Measurements from ENCODE around the gene OR52B4. TPM values are rescaled to one million over a fixed set of nuclear protein-coding genes. Genes with fewer than 3 reads are reported as not detected.

The OR52B4 gene
- total and polyA plus RNA-seq, 8 donors, result not detected

GRCh38 chr11:4393209-4393857 lies 25.1 kb upstream of the OR52B4 start, which contains the start of gene TRIM21:
TSS of gene TRIM21 (minus strand) at chr11:4393702. CDS start at chr11:4390409, 3,293 bp downstream.
- WGBS, 5 donors, result 0 to 1% (median 0%) methylated on average over 11 to 13 of the region's 13 CpGs
- peak within 1 kb of the TSS; percentile 73 to 96 (median 85) for H3K27ac ChIP-seq
- H3K9me3 ChIP-seq, result peaks cover 0 to under 1% (median 0%) of the 10 kb centered on the region in 4 donors
- TF ChIP-seq EP300 (IDR thresholded peaks at IDR 0.05) (no peak), POLR2A (IDR thresholded peaks at IDR 0.05) (peak in 1 of 4 donors; percentile 13), POLR2AphosphoS5 (IDR thresholded peaks at IDR 0.05) (peak in 2 of 3 donors; percentile 63 to 67)
- H3K4me1 ChIP-seq, result peaks cover 5 to 25% (median 15%) of the 10 kb centered on the region in 4 donors
- intact Hi-C loops (cut with DNase I; ENCODE audit: low total_unique reads), result no loop called here
- peak within 1 kb of the TSS; percentile 67 to 92 (median 74) for H3K4me3 ChIP-seq
- no peaks in the 10 kb centered on the region for H3K27me3 ChIP-seq
- DNase-seq, result peak; percentile 87 to 96
- peaks cover 19 to 21% (median 20%) of the 10 kb centered on the region in 4 donors for H3K36me3 ChIP-seq

DNA sequence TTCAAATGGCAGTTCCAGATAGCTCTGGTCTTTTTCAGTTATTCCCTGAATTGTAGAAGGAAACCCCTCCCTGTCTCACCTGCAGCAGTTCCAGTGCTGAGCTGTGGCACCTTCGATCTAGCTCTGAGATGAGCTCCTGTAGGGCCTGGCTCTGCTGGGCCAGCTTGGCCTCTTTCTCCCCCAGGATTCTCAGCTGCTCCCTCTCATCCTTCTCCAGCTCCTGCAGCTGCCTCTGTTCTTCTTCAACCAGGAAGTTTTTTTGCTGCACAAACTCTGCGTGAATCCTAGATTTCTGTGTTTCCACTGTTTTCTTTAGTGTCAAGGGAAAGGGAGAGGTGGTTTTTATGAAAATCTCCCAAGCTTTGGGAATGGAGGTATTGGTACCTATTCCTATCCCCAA lies 20.0 kb upstream of the OR52B4 start:
- intact Hi-C loops (cut with DNase I; ENCODE audit: low total_unique reads), result no loop called here
- H3K4me3 ChIP-seq, result no peak overlapping the region
- DNase-seq, result no peak
- H3K27me3 ChIP-seq, result no peaks in the 10 kb centered on the region
- H3K9me3 ChIP-seq, result no peaks in the 10 kb centered on the region
- TF ChIP-seq EP300 (IDR thresholded peaks at IDR 0.05) (no peak), POLR2A (IDR thresholded peaks at IDR 0.05) (no peak), POLR2AphosphoS5 (IDR thresholded peaks at IDR 0.05) (no peak), CTCF (IDR thresholded peaks at IDR 0.05) (no peak)
- H3K4me1 ChIP-seq, result peaks cover 0 to 19% (median 11%) of the 10 kb centered on the region in 4 donors
- H3K27ac ChIP-seq, result no peak overlapping the region
- H3K36me3 ChIP-seq, result peaks cover 37 to 71% (median 69%) of the 10 kb centered on the region in 4 donors
- WGBS, 5 donors, result 95 to 100% (median 96%) methylated on average over 2 of the region's 2 CpGs

DNA sequence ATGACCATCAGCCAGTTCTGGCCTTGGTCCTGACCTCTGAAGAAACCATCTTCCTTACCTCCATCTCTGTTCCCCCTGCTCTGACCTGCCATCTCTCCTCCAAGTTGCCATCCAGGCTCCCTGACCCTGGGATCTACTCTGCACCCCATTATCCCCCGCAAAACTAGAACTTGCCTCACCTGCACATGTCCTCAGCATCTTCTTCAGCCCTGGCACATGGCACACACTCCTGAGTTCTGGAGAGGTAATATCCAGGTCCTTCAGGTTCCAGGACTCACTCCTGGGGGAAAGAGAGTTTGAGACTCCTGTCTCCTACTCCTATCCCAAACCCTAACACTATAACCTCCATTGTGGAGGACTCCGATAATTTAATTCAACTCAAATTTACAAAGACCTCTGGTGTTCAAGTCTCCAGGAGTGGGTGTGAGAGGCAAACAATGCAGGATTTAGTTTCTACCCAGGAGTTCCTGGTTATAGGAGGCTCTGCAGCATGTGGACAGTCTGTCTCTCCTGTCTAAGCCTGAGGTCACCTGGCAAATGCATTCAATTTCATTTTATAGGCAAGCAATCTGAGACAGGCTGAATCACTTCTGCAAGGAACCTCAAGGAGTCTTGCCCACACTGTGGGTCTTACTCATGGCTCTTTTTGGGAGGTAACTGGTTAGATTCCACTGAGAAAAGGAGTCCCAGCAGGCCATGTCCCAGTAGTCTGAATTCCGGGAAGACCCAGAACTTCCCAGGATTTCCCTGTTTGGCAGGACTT lies 18.0 kb upstream of the OR52B4 start:
- DNase-seq, result no peak
- no peaks in the 10 kb centered on the region for H3K27me3 ChIP-seq
- TF ChIP-seq EP300 (IDR thresholded peaks at IDR 0.05), result no peak
- TF ChIP-seq CTCF (IDR thresholded peaks at IDR 0.05), result no peak
- no peak for TF ChIP-seq POLR2AphosphoS5 (IDR thresholded peaks at IDR 0.05)
- no peak for TF ChIP-seq POLR2A (IDR thresholded peaks at IDR 0.05)
- 97 to 99% (median 98%) methylated on average over 3 of the region's 3 CpGs for WGBS, 5 donors
- intact Hi-C loops (cut with DNase I; ENCODE audit: low total_unique reads), result no loop called here
- H3K4me1 ChIP-seq, result peaks cover 0 to 2% (median 0%) of the 10 kb centered on the region in 4 donors
- no peaks in the 10 kb centered on the region for H3K9me3 ChIP-seq
- peaks cover 37 to 71% (median 69%) of the 10 kb centered on the region in 4 donors for H3K36me3 ChIP-seq
- H3K27ac ChIP-seq, result no peak overlapping the region
- no peak overlapping the region for H3K4me3 ChIP-seq

GRCh38 chr11:4381901-4382300 lies 13.7 kb upstream of the OR52B4 start:
- Histone ChIP-seq H3K4me1 (no peaks in the 10 kb centered on the region), H3K27ac (no peak overlapping the region), H3K27me3 (no peaks in the 10 kb centered on the region), H3K9me3 (no peaks in the 10 kb centered on the region), H3K4me3 (no peak overlapping the region), H3K36me3 (peaks cover 4 to 37% (median 33%) of the 10 kb centered on the region in 4 donors)
- DNase-seq, result no peak
- TF ChIP-seq POLR2A (IDR thresholded peaks at IDR 0.05), result no peak
- no peak for TF ChIP-seq POLR2AphosphoS5 (IDR thresholded peaks at IDR 0.05)
- no peak for TF ChIP-seq EP300 (IDR thresholded peaks at IDR 0.05)
- no peak for TF ChIP-seq CTCF (IDR thresholded peaks at IDR 0.05)
- 44 to 93% (median 74%) methylated on average over 2 of the region's 2 CpGs for WGBS, 5 donors
- intact Hi-C loops (cut with DNase I; ENCODE audit: low total_unique reads), result no loop called here
